ENCODE data around the gene JKAMP.
"Not testable (repeated sequence)": the region's sequence is repeated elsewhere in the genome, so short reads cannot be mapped to it uniquely, and the experiment has no call there.

The JKAMP gene

DNA sequence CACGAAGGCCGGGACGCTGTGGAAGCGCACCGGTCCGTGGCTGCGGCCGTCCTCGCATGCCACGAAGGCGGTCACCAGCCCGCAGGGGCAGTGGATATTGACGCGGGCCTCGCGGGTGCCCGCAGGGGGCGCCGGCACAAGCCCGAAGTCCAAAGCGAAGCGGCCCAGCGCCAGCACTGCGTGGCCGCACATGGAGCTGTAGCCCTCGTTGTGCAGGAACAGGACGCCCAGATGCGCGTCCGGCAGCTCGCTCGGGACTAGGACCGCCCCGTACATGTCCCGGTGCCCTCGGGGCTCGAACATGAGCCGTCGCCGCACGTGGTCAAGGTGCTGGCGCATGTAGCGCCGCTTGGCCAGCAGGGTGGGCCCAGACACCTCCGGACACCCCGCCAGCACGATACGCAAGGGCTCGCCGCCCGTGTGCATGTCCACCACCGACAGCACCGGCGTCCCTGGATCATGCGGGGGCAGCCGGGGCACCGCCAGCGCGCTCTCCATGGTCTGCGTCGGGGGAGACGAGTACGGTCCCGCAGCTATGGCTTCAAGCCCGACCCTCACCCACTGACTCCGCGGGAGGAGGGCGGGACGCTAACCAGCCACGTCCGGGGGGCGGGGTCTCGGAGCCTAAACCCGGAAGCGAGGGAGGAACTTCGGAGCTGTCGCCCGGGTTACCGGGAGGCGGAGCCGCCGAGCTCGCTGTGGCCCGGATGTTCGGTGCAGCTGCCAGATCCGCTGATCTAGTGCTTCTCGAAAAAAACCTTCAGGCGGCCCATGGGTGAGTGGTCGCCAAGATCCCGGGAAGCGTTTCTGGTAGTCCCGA lies at the start of gene JKAMP, which contains the start of gene L3HYPDH:
TSS of gene JKAMP (plus strand) at position 699 of the 820 bp plus-strand sequence. CDS start at position 772, 73 bp downstream.
TSS of gene L3HYPDH (minus strand) at position 590 of the 820 bp plus-strand sequence. CDS start at position 498, 92 bp downstream.
- DNase-seq = peak; percentile 99

DNA sequence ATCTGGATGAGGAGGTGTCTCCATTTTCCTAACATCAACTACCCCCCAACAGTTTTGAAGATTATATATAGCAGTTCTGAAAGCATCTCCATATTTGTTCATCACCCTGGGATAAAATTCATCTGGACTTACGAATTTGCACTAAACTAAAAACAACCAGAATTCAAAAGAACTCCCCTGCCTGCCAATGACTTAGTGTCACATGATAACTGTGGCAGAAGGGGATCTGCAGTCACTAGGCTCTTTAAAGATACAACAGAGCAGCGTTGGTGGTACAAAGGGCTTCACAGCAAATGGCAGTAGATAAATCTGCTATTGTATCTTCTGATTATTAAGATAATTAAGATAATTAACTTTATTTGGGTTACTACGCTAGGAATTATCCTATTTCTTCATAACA lies 49.2 kb upstream of the JKAMP start:
- DNase-seq = no peak

DNA sequence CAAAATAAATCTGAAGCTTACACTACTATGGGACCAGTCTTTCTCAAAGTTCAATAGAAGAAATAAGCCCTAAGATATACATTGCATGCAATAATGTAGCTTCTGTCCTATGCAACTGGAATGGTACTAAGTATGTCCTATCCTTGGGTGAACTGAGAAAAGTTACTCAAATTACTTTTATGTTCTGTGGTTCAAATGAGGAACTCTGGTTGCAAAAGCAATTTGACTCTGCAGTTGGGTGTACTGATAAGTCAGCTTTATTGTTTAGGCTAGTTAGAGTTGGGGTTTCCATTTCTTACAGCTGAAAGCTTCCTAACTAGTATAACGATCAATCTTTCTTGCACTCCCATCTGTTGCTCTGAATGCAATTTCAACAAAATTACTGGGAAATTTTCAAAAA lies 48.3 kb upstream of the JKAMP start:
- peak; percentile 40 for DNase-seq

- peak; percentile 12 for DNase-seq
Observed at GRCh38 chr14:59438195-59438647, 46.1 kb upstream of the JKAMP start.

GRCh38 chr14:59439256-59439965 lies 44.9 kb upstream of the JKAMP start:
- DNase-seq = no peak

- DNase-seq = not testable (repeated sequence)
Observed at GRCh38 chr14:59448673-59449072, 35.6 kb upstream of the JKAMP start.

GRCh38 chr14:59450716-59451115 lies 33.6 kb upstream of the JKAMP start:
- DNase-seq = no peak

GRCh38 chr14:59451849-59452248 lies 32.5 kb upstream of the JKAMP start:
- no peak for DNase-seq

- no peak for DNase-seq
Observed at GRCh38 chr14:59454139-59454538, 30.2 kb upstream of the JKAMP start.

DNA sequence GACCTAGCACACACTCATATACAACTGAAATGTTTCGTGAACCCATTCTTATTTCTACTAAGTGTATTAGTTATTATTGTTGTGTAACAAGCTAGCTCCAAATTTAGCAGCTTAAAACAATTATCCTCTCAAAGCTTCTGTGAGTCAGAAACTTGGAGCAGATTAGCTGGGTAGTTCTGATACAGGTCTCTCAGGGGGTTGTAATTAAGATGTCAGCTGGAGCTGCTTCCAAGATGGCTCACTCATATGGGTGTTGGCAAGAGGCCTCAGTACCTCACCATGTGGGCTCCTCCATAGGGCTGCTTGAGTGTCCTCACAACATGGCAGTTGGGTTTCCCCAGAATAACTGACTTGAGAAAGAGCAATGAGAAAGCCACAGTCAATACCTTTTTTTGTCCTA lies 28.9 kb upstream of the JKAMP start:
- no peak for DNase-seq

GRCh38 chr14:59458486-59458885 lies 25.8 kb upstream of the JKAMP start:
- DNase-seq = no peak

DNA sequence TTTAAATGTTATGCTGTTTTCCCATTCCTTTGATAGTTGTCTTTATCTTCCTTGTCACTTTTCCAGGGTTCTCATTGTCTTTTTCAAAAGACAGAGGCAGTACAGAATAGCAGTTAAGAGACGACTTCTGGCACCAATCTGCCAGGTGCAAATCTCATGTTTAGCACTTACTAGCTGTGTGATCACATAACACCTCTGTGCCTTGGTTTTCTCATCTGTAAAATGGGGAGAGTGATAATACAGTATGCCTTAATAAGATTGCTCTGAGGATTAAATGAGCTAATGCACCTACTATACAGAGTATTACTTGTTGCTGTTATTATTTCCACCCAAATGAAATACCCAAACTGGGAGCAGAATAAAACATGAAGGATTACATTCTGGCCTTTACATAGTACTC lies 23.9 kb upstream of the JKAMP start:
- DNase-seq = no peak

DNA sequence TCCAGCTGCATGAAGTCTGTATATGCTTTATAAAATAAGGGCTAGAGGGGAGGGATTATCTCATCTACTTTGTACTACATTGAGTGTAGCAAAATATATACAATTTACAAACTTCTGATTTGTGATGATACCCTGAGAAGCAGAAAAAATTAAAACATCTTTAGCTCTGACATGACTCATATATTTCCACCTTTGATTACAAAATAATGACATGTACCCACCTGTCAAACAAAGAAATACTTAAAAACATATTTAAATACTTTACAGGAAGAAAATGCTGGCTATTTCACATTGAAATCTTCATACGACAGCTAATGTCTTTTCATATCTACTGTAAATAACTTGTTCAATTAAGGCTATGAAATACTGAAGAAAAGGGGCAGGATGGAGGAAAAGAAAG lies 22.4 kb upstream of the JKAMP start:
- DNase-seq = no peak

GRCh38 chr14:59463787-59464485 lies 20.4 kb upstream of the JKAMP start:
- DNase-seq = peak; percentile 26

- peak; percentile 70 for DNase-seq
Observed at GRCh38 chr14:59464486-59465315, 19.6 kb upstream of the JKAMP start.

- DNase-seq = peak; percentile 37
Observed at GRCh38 chr14:59465316-59466135, 18.8 kb upstream of the JKAMP start, which contains the start of gene GPR135. GPR135 (minus strand) TSS chr14:59465380; CDS start chr14:59465226, 154 bp downstream.

GRCh38 chr14:59474172-59474571 lies 10.1 kb upstream of the JKAMP start:
- DNase-seq = no peak

- no peak for DNase-seq
Observed at GRCh38 chr14:59475709-59476108, 8.6 kb upstream of the JKAMP start.

DNA sequence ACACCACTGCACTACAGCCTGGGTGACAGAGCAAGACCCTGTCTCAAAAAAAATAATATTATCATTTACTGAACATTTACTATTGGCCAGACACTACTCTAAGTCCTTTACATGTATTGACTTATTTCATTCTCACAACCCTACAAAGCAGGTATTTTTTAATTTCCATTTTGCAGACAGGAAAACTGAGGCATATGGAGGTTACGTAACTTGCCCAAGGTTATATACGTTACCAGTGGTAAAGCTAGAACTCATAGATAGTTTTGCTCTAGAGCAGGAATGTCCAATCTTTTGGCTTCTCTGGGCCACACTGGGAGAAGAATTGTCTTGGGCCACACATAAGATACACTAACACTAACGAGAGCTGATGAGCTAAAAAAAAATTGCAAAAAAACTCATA lies 5.8 kb upstream of the JKAMP start:
- DNase-seq = no peak

GRCh38 chr14:59480166-59480565 lies 4.2 kb upstream of the JKAMP start:
- no peak for DNase-seq

DNA sequence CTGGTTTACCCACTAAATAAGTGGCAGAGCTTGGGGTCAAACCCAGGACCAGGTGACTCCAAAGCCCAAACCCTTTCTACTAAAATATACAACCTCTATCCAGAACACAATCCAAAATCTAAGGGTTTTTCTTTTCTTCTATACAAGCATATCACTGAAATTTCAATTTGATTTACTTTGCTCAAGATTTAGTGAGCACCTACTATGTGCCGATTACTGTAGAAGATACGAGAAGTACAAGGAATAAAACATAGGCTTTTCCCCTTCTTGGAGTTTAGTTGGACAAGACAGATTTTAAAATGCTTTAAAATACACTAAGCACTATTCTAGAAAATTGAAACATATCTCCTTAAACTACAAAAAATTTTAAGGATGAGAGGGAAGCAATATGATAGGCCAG lies 2.9 kb upstream of the JKAMP start:
- no peak for DNase-seq
